H1 (cell line): ENCODE data around the gene NCCRP1. TPM values are rescaled to one million over a fixed set of nuclear protein-coding genes. Genes with fewer than 3 reads are reported as not detected.
A peak's percentile ranks its signal among the peaks of the same experiment; 100 is the strongest.

Source experiments
- ATF3 ChIP-seq: IDR thresholded peaks from 2 replicates; pipeline ENCODE4 v1.6.1; 2011; ENCODE audit warnings: low read depth, mild to moderate bottlenecking, low read length; ENCODE audit not compliant: insufficient read depth
- EP300 ChIP-seq, 2 experiments: IDR thresholded peaks; 1 replicate in 1 of 2; 2 replicates in 1 of 2; pipeline ENCODE4 v1.6.1; 2011 to 2012; ENCODE audit warnings: low read depth in 2 of 2, low read length in 2 of 2, mild to moderate bottlenecking in 2 of 2, borderline replicate concordance in 1 of 2, inconsistent platforms in 1 of 2, moderate library complexity in 1 of 2
- EZH2 ChIP-seq: fragments of 200-600 bp; sonication (generic); IDR thresholded peaks from 2 replicates; pipeline ENCODE4 v1.7.1; 2012; ENCODE audit warnings: low read depth, mild to moderate bottlenecking, moderate library complexity, low read length, inconsistent platforms; ENCODE audit not compliant: severe bottlenecking
- HDAC2 ChIP-seq, 2 experiments: fragments of 300-600 bp in 1 of 2; sonication (generic) in 1 of 2; IDR thresholded peaks; 2 replicates each; pipeline ENCODE4 v1.6.1; 2011 to 2012; ENCODE audit warnings: low read depth in 2 of 2, low read length in 2 of 2, mild to moderate bottlenecking in 2 of 2, moderate library complexity in 2 of 2, borderline replicate concordance in 1 of 2, inconsistent platforms in 1 of 2
- HDAC6 ChIP-seq: IDR thresholded peaks from one replicate; pipeline ENCODE4 v1.7.1; 2012; ENCODE audit warnings: low read depth, mild to moderate bottlenecking, inconsistent platforms, low read length, moderate library complexity
- POU5F1 ChIP-seq: IDR thresholded peaks from 2 replicates; pipeline ENCODE4 v1.6.1; 2011; ENCODE audit warnings: low read depth, mild to moderate bottlenecking, low read length, moderate library complexity
- RXRA ChIP-seq: IDR thresholded peaks from 2 replicates; pipeline ENCODE4 v1.6.1; 2011; ENCODE audit warnings: low read depth, mild to moderate bottlenecking, low read length, moderate library complexity; ENCODE audit not compliant: insufficient read depth
- SAP30 ChIP-seq: fragments of 300-600 bp; sonication (generic); IDR thresholded peaks from 2 replicates; pipeline ENCODE4 v1.7.1; 2012; ENCODE audit warnings: low read length, moderate library complexity, mild to moderate bottlenecking, inconsistent platforms; ENCODE audit not compliant: insufficient read depth, insufficient replicate concordance
- SIN3A ChIP-seq, 2 experiments: IDR thresholded peaks in 1 of 2; conservative IDR thresholded peaks in 1 of 2; 2 replicates each; pipeline ENCODE4 v1.6.1; 2011 to 2012; ENCODE audit warnings: low read length in 2 of 2, improper control_type of control experiment in 1 of 2, low read depth in 1 of 2, mild to moderate bottlenecking in 1 of 2
- SIX5 ChIP-seq: IDR thresholded peaks from 2 replicates; pipeline ENCODE4 v1.6.1; 2011; ENCODE audit warnings: mild to moderate bottlenecking, low read depth, low read length
- USF2 ChIP-seq: IDR thresholded peaks from 2 replicates; pipeline ENCODE4 v1.6.1; 2011; ENCODE audit warnings: low read length, improper control_type of control experiment
- polyA plus RNA-seq, 7 experiments: library from polyadenylated mRNA; depleted of rRNA in 3 of 7; stranded (reverse) in 5 of 7; unstranded in 2 of 7; fragments of >200 nt in 5 of 7; fragments of 200-250 nt in 2 of 7; gene quantifications; 1 replicate in 5 of 7; 2 replicates in 1 of 7; 4 replicates in 1 of 7; pipeline versions ENCODE4 v1.2.1 to v1.2.3, GENCODE V29; 2011 to 2013; ENCODE audit warnings: missing spikeins in 2 of 7, mixed read lengths in 2 of 7
- total RNA-seq: library from RNA; stranded (reverse); fragmentation: NEBNext Ultra II Directional; extraction: Animal tissue kit (Norgen Biotek cat#: 25700); gene quantifications from 2 replicates; pipeline ENCODE4 v1.2.1, GENCODE V29; 2021

The NCCRP1 gene
- total and polyA plus RNA-seq, 2 of the 8 experiments (the other 6 are each of a cell fraction or from before 2014, with no cell fraction given), result 2.8 to 7.9 TPM

- TF ChIP-seq EZH2 (no peak), SAP30 (no peak), ATF3 (no peak), SIN3A (conservative IDR thresholded peaks at IDR 0.05 in 1 of 2, IDR thresholded peaks at IDR 0.05 in 1 of 2; ENCODE audit: low read depth in 1 of 2, low read length in 2 of 2) (0 out of 4 replicates have a peak, but pooled peaks of 1 of the 2 experiments have one; percentile 27), POU5F1 (no peak), SIX5 (no peak), HDAC6 (no peak), EP300 (IDR thresholded peaks at IDR 0.05; ENCODE audit: borderline replicate concordance in 1 of 2, low read depth in 2 of 2, low read length in 2 of 2) (no peak), USF2 (peak; percentile 67), RXRA (no peak), HDAC2 (IDR thresholded peaks at IDR 0.05; ENCODE audit: borderline replicate concordance in 1 of 2, low read depth in 2 of 2, low read length in 2 of 2) (no peak)
Measured at GRCh38 chr19:39154629-39155100, 42.1 kb upstream of the NCCRP1 start (continued).
